ENCODE measurements around the gene CHRNG.
"Not testable (repeated sequence)": the region's sequence is repeated elsewhere in the genome, so short reads cannot be mapped to it uniquely, and the experiment has no call there.

CHRNG gene

DNA sequence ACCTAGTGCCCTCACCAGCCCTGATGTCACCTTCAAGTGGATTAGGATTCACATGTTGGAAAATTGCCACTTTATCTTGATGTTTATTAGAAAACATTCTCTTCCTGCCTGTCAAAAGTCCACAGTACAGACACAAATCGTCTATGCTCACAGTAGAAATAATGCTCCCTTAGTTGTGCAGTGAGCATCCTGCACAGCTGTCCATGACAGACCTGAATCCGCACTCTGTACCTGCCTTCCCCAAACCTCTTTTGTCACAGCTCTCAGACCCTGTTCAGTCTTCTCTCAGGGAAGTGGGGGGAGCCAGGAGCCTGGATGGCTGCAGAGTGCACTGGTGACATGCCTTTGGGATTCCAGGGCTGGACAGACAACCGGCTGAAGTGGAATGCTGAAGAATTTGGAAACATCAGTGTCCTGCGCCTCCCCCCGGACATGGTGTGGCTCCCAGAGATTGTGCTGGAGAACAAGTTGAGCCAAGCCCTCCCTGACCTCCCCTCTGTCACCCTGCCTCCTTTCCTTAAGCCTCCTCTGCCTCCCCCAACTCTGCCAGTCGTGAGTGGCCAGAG is 11.5 kb upstream of the CHRNG start:
- DNase-seq (ENCODE audit: low read depth): no peak

- DNase-seq (ENCODE audit: low read depth): no peak
These were observed 10.6 kb upstream of the CHRNG start for GRCh38 chr2:232528746-232529460.

GRCh38 chr2:232529806-232530547 is 9.5 kb upstream of the CHRNG start:
- DNase-seq (ENCODE audit: low read depth): no peak

GRCh38 chr2:232530626-232531260 is 8.7 kb upstream of the CHRNG start:
- no peak for DNase-seq (ENCODE audit: low read depth)

GRCh38 chr2:232532419-232532818 is 7.1 kb upstream of the CHRNG start:
- DNase-seq (ENCODE audit: low read depth): no peak

GRCh38 chr2:232532821-232533220 is 6.7 kb upstream of the CHRNG start:
- not testable (repeated sequence) for DNase-seq (ENCODE audit: low read depth)

- no peak for DNase-seq (ENCODE audit: low read depth)
These were observed 5.4 kb upstream of the CHRNG start for GRCh38 chr2:232533944-232534710.

- DNase-seq (ENCODE audit: low read depth): no peak
These were observed 4.4 kb upstream of the CHRNG start for GRCh38 chr2:232534940-232535651.

- DNase-seq (ENCODE audit: low read depth): no peak
These were observed 3.5 kb upstream of the CHRNG start for GRCh38 chr2:232535761-232536530.

DNA sequence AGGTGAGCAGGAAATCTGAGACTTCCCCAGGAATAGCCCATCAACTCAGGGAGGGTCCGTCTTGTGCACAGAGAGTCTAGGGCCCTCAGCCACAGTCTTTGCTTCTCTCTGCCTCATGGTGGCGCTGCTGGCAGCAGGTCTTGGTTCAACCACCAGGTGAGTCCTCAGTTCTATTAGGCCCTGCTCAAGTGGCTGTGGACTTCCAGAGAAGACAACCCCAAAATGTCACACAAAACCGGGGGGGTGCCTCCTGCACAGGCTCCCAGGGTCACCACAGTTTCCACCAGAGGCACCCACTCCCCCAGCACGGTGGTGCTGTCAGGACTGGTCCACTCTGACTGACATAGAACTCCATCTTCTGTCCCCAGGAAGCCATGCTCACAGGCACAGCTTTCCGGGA is 2.4 kb upstream of the CHRNG start:
- no peak for DNase-seq (ENCODE audit: low read depth)

DNA sequence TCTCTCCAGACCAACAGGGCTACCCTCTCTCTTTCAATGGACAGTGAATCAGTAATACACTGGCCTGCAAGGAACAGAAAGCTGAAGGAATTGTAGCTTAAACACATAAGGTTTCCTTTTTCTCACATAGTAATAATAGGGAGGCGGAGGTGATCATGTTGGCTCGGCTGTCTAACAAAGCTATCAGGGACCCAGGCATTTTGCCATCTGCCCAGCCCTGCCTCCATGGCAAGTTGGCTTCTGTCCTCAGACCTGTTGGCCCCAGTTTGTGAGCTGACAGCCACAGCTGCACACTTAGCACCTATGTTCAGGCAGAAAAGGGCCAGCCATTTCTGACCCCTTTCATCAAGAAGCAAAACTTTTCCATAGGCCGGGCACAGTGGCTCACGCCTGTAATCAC is 2.0 kb upstream of the CHRNG start:
- no peak for DNase-seq (ENCODE audit: low read depth)

DNA sequence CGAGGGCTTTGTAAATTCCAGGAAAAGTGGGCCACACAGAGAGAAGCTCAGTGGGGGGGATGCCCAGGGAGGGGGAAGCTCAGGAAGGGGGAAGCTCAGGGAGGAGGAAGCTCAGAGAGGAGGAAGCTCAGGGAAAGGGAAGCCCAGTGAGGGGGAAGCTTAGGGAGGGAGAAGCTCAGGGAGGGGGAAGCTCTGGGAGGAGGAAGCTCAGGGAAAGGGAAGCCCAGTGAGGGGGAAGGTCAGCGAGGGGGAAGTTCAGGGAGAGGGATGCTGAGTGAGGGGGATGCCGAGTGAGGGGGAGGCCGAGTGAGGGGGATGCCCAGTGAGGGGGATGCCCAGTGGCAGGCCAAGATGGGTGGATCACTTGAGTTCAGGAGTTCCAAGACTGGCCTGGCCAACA is 821 bp upstream of the CHRNG start:
- DNase-seq (ENCODE audit: low read depth): no peak

- no peak for DNase-seq (ENCODE audit: low read depth)
These were observed 1.0 kb downstream of the CHRNG start for GRCh38 chr2:232540441-232541041.

DNA sequence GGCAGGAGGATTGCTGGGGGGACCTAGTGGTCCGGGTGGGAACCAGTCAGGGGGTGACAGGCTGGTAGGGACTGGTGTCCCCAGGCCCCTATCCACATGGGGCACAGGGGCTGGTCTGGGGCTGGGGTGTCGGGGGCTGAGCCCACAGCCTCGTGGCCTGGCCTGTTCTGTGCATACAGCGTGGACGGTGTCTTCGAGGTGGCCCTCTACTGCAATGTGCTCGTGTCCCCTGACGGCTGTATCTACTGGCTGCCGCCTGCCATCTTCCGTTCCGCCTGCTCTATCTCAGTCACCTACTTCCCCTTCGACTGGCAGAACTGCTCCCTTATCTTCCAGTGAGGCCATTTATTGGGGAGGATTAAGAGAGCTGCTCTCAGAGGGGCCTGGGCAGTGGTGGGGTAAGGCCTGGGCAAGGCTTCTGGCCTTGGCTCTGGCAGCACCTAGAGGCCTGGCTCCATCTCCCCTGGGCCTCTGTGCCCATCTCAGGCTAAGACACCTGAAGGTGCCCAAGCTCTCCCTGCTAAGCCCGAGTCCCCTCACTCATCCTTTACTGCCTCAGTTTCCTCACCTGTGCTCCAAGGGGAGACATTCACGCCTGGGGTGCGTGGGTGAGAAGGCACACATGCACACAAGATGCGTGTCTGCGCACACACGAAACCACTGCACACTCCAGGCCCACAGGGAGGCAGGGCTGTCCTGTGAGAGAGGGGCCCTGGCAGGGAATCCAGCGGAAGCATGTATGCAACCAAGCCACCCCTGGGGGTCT is 1.9 kb downstream of the CHRNG start:
- no peak for DNase-seq (ENCODE audit: low read depth)

- no peak for DNase-seq (ENCODE audit: low read depth)
These were observed 2.6 kb downstream of the CHRNG start for GRCh38 chr2:232541961-232542714.

GRCh38 chr2:232542715-232543467 is 3.4 kb downstream of the CHRNG start:
- no peak for DNase-seq (ENCODE audit: low read depth)

- no peak for DNase-seq (ENCODE audit: low read depth)
These were observed 4.0 kb downstream of the CHRNG start for GRCh38 chr2:232543491-232543890.
